GM12891 (cell line): ENCODE data around the gene STXBP6.

ENCODE experiments used
- POLR2A ChIP-seq: IDR thresholded peaks from 2 replicates; pipeline ENCODE4 v1.6.1; 2011; ENCODE audit warnings: low read depth, low read length, control low read depth
- POU2F2 ChIP-seq: IDR thresholded peaks from 2 replicates; pipeline ENCODE4 v1.6.1; 2011; ENCODE audit warnings: low read depth, mild to moderate bottlenecking, control low read depth, low read length, moderate library complexity
- TAF1 ChIP-seq: IDR thresholded peaks from 2 replicates; pipeline ENCODE4 v1.6.1; 2011; ENCODE audit warnings: low read depth, low read length, control low read depth

GRCh38 chr14:24775950-24776349 lies 274.0 kb downstream of the STXBP6 start:
- TF ChIP-seq POLR2A (no peak), POU2F2 (no peak), TAF1 (no peak)
